GM18909 (cell line): ENCODE results near the gene ZBTB38.

ENCODE experiments used
- ATAC-seq: cut with Tn5 transposase; IDR thresholded peaks from one replicate; pipeline ENCODE4 v1.9.1; 2021; ENCODE audit warnings: mild to moderate bottlenecking; ENCODE audit not compliant: unreplicated experiment, poor library complexity

Gene ZBTB38

GRCh38 chr3:141336672-141337522, 31.4 kb upstream of the ZBTB38 start:
- peak; percentile 90 for ATAC-seq

- ATAC-seq = no peak
Observed at GRCh38 chr3:141337523-141337854, 30.8 kb upstream of the ZBTB38 start.

- ATAC-seq = no peak
Observed at GRCh38 chr3:141337991-141338390, 30.3 kb upstream of the ZBTB38 start.

- no peak for ATAC-seq
Observed at GRCh38 chr3:141338881-141339280, 29.4 kb upstream of the ZBTB38 start.

GRCh38 chr3:141341536-141341935, 26.8 kb upstream of the ZBTB38 start:
- no peak for ATAC-seq

- ATAC-seq = no peak
Observed at GRCh38 chr3:141342386-141342785, 25.9 kb upstream of the ZBTB38 start.

- ATAC-seq = no peak
Observed at GRCh38 chr3:141343077-141343476, 25.2 kb upstream of the ZBTB38 start.

GRCh38 chr3:141343865-141344271, 24.4 kb upstream of the ZBTB38 start:
- ATAC-seq = no peak

- ATAC-seq = no peak
Observed at GRCh38 chr3:141345528-141345927, 22.8 kb upstream of the ZBTB38 start.

GRCh38 chr3:141346007-141346406, 22.3 kb upstream of the ZBTB38 start:
- no peak for ATAC-seq

- ATAC-seq = no peak
Observed at GRCh38 chr3:141346418-141346817, 21.9 kb upstream of the ZBTB38 start.

GRCh38 chr3:141346839-141347238, 21.5 kb upstream of the ZBTB38 start:
- no peak for ATAC-seq

- ATAC-seq = no peak
Observed at GRCh38 chr3:141348837-141349236, 19.5 kb upstream of the ZBTB38 start.

GRCh38 chr3:141349711-141350110, 18.6 kb upstream of the ZBTB38 start:
- ATAC-seq = no peak

- ATAC-seq = no peak
Observed at GRCh38 chr3:141350666-141351065, 17.6 kb upstream of the ZBTB38 start.

GRCh38 chr3:141352262-141352984, 15.9 kb upstream of the ZBTB38 start:
- no peak for ATAC-seq

- ATAC-seq = no peak
Observed at GRCh38 chr3:141353652-141354495, 14.4 kb upstream of the ZBTB38 start.

GRCh38 chr3:141354517-141354916, 13.8 kb upstream of the ZBTB38 start:
- no peak for ATAC-seq

GRCh38 chr3:141355242-141355641, 13.1 kb upstream of the ZBTB38 start:
- no peak for ATAC-seq

- no peak for ATAC-seq
Observed at GRCh38 chr3:141356046-141356445, 12.3 kb upstream of the ZBTB38 start.
